ENCODE measurements around the gene MYH14. TPM values are rescaled to one million over a fixed set of nuclear protein-coding genes. Genes with fewer than 3 reads are reported as not detected.

Gene MYH14
- total RNA-seq, 2 experiments from 2014 or later: not detected

Other genes with a start within 250 kb of the MYH14 start
- not detected for gene SIGLEC11, start 242.4 kb upstream of the MYH14 start, total RNA-seq
- 10 to 100 TPM; 81.2 to 82.1 TPM for gene VRK3, start 178.2 kb upstream of the MYH14 start, total RNA-seq
- gene ZNF473, start 177.6 kb upstream of the MYH14 start, total RNA-seq: 10 to 100 TPM; 11.8 to 12.7 TPM
- not detected for gene IZUMO2, start 40.3 kb upstream of the MYH14 start, total RNA-seq
- gene KCNC3, start 125.8 kb downstream of the MYH14 start, total RNA-seq: 1 to 10 TPM; 1.1 to 1.4 TPM
- 1 to 10 TPM; 4.8 to 5.4 TPM for gene NAPSA, start 162.0 kb downstream of the MYH14 start, total RNA-seq
- gene NR1H2, start 172.8 kb downstream of the MYH14 start, total RNA-seq: 10 to 100 TPM; 81.6 to 82.8 TPM
- 100 to 1,000 TPM; 131 to 143 TPM for gene POLD1, start 180.7 kb downstream of the MYH14 start, total RNA-seq
- under 1 TPM in 1 of 2 experiments, not detected in 1; 0.42 TPM for gene SPIB, start 215.3 kb downstream of the MYH14 start, total RNA-seq
- gene MYBPC2, start 229.3 kb downstream of the MYH14 start, total RNA-seq: under 1 TPM in 1 of 2 experiments, not detected in 1; 0.14 TPM